Uterine smooth muscle cell (primary cell): ENCODE data around the gene CDC42BPG. TPM values are rescaled to one million over a fixed set of nuclear protein-coding genes. Genes with fewer than 3 reads are reported as not detected.

Experiments used
- total RNA-seq: library from RNA; depleted of rRNA; stranded (reverse); fragments of >200 nt; gene quantifications from 2 replicates; pipeline ENCODE4 v1.2.3, GENCODE V29; 2014

The CDC42BPG gene, protein sequence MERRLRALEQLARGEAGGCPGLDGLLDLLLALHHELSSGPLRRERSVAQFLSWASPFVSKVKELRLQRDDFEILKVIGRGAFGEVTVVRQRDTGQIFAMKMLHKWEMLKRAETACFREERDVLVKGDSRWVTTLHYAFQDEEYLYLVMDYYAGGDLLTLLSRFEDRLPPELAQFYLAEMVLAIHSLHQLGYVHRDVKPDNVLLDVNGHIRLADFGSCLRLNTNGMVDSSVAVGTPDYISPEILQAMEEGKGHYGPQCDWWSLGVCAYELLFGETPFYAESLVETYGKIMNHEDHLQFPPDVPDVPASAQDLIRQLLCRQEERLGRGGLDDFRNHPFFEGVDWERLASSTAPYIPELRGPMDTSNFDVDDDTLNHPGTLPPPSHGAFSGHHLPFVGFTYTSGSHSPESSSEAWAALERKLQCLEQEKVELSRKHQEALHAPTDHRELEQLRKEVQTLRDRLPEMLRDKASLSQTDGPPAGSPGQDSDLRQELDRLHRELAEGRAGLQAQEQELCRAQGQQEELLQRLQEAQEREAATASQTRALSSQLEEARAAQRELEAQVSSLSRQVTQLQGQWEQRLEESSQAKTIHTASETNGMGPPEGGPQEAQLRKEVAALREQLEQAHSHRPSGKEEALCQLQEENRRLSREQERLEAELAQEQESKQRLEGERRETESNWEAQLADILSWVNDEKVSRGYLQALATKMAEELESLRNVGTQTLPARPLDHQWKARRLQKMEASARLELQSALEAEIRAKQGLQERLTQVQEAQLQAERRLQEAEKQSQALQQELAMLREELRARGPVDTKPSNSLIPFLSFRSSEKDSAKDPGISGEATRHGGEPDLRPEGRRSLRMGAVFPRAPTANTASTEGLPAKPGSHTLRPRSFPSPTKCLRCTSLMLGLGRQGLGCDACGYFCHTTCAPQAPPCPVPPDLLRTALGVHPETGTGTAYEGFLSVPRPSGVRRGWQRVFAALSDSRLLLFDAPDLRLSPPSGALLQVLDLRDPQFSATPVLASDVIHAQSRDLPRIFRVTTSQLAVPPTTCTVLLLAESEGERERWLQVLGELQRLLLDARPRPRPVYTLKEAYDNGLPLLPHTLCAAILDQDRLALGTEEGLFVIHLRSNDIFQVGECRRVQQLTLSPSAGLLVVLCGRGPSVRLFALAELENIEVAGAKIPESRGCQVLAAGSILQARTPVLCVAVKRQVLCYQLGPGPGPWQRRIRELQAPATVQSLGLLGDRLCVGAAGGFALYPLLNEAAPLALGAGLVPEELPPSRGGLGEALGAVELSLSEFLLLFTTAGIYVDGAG (N-terminal part only)
- 0.11 and 0.12 TPM in 2 replicates for total RNA-seq

DNA sequence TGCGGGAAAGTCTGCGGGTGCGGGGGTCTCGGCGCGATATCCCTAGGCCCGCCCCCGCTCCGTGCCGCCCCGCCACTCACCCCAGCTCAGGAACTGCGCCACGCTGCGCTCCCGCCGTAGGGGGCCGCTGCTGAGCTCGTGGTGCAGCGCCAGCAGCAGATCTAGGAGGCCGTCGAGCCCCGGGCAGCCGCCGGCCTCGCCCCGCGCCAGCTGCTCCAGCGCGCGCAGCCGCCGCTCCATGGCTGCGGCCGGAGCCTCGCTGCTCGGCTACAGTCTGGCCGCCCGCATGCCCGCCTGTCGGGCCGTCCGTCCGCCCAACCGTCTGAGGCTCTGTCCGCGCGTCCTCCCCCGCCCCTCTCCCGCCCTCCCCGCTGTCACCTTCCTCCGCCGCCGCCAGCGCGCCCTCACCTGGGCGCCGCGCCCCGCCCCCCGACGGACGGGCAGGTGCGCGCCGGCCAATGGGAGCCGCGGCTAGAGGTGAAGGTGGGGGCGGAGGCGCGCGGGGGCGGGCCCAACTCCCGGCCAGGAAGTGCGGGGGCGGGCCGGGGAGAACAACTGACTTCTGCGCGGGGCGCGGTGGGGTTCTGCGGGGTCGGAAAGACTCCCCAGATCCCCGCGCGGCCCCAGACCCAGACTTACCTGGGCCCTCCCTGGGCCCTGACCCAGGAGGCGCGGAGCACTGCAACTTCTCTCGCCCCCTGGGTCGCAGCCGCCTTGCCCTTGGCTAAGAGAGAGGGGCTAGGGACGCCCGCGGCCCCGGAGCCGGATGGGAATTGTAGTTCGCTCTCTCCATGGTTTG, at the start of gene CDC42BPG:
Gene CDC42BPG (minus strand): TSS at position 324 of the 799 bp plus-strand sequence. CDS start 84 bp downstream, at position 240.

DNA sequence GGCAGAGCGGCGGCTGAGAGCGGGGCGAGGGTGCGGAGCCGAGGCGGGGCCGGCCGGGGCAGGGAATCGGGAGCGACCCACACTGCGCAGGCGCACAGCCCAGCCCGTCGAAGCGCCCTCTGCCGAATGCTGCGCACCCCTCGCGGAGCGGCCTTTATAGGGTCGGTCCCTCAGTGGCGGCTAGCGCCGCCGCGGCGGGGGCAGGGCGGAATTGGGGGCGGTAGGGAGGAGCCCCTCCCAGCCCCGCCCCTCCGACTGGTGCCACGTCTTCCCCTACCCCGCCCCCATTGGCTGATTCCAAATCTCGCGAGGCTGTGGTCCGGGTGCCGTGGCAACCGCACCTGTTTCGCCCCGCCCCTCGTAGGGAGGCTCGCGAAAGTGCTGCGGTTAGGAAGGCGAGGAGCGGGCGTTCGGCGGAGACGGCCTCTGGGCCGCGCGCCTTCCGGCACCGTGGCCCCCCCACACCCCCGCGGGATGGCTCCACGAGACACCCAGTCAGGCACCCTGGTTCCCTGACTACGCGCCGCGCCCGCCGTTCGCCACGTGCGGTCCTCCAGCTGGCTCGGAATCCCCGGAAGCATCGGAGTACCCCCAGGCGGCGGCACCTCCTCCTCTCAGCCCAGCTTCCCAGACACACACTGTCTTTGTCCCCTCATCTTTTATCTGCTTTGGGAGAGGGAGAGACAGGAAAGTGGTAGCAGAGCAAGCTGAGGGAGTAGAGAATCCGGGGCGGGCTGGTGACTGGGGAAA, 34.2 kb upstream of the CDC42BPG start, which contains the start of gene EHD1:
Gene EHD1 (minus strand): TSS at position 128 of the 750 bp plus-strand sequence. CDS start 157 bp downstream, outside the sequence.

DNA sequence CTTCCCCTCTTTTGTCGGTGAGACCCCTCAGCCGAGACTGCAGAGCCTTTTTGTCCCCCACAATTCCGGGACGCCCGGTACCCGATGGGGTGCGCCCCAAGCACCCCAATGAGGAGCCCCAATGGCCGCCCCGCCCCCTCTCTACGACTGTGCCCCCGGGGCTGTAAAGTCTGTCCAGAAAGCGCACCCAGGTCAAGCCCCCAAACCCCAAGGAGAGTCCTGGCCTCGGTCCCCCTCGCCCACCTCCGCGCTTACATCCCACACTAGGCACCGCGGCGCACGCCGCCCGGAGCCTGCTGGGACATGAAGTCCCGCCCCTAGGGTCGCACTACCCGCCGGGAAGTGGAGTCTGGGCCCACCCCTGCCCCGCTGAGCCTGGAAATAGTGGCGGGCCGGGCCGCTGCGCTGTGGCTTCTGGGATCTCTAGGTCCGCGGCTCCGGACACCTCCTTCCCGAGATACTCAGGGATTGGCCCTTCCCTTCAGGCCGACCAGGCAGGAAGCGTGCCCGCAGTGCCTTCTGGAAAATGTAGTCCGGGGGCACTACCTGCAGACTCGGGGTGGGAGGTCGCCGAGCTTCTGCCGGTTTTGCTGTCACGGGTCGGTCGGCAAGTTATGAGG, 34.1 kb downstream of the CDC42BPG start, which contains the start of gene MEN1:
Gene MEN1 (minus strand): TSS at position 281 of the 620 bp plus-strand sequence. CDS start 442 bp downstream, outside the sequence.

DNA sequence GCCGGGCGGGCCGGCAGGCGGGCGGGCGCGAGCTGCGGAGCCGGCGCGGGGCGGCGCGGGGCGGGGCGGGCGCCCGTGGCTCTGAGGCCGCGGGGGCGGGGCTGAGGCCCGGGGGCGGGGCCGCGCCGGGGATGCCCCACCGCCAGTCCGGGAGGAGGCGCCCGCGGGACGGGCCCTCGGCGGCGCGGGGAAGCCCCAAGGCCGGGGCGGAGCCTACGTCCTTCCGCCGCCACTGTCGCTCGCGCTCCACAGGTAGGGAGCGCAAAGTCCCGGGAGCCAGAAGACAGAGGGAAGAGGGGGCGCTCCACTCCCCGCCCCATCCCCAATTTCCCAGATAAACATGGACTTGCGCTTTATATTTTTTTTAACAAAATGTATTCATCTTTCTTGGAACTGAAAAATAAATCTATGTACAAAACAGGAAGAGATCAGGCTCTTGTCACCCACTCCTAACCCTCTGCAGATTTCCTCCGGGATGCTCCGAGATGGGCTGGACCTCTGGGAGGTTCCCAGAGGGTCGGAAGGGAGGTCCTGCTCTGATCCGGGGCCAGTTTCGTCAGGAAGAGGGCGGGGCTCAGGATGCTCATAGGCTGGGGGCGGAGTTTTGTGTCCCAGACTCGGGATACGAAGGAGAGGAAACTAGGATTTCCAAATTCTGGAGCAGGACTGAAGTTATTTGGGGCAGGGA, 41.2 kb downstream of the CDC42BPG start, which contains the start of gene MAP4K2:
Gene MAP4K2 (minus strand): TSS at position 57 of the 688 bp plus-strand sequence. CDS start 65 bp downstream, outside the sequence.

DNA sequence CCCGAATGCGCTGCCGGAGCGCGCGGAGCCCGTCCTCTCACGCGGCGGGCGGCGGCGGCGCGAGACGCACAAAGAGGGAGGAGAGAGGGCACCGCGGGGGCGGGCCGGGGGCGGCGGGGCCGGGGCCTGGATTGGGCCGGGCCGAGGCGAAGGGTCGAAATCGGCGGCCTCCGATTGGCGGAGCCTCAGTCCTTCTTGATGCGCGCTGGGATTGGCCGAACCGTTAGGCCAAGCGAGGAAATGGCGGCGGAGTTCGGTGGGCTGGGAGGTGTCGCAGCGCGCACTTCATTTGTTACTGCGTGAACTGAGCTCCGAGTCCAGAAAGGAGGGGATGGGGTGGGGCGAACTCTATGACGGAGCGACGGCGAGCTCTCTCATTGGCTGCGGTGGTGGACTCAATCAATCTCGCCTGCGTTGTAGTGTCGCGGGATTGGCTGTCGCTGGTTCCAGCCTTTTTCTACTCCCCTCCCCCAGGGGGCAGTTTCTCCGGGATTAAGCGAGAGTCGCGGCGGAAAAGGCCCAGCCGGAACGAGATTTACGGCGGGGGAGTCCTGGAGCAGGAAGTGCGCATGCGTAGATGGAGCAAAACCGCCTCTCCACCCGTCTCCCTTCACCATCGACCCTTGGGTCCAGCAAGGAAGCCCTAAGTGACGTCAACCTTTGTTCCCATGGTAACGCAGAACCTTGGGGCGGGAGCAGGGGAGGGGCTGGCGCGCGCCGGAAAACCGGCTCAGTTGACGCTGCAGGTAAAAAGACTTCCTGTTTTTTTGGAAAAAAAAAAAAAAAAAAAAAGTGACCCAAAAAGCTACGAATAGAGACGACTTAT, 65.8 kb downstream of the CDC42BPG start, which contains the start of gene SF1:
Gene SF1 (minus strand): TSS at position 70 of the 826 bp plus-strand sequence. CDS start 150 bp downstream, outside the sequence.

Other genes with a start within 250 kb of the CDC42BPG start
- gene NRXN2, start 121.5 kb downstream of the CDC42BPG start, total RNA-seq, result 0.55 and 1.5 TPM in 2 replicates
- gene RASGRP2, start 100.5 kb downstream of the CDC42BPG start, total RNA-seq, result 0.33 and 1.2 TPM in 2 replicates
- 0.33 and 0.87 TPM in 2 replicates for gene PYGM, start 84.7 kb downstream of the CDC42BPG start, total RNA-seq
- gene SF1, start 66.1 kb downstream of the CDC42BPG start, total RNA-seq, result 86.7 and 110 TPM in 2 replicates
- gene MAP4K2, start 41.4 kb downstream of the CDC42BPG start, total RNA-seq, result 10.5 and 14.4 TPM in 2 replicates
- gene MEN1, start 34.1 kb downstream of the CDC42BPG start, total RNA-seq, result 16.6 and 17.4 TPM in 2 replicates
- gene EHD1, start 34.0 kb upstream of the CDC42BPG start, total RNA-seq, result 61.5 and 111 TPM in 2 replicates
- 15.4 and 17.5 TPM in 2 replicates for gene ATG2A, start 72.6 kb upstream of the CDC42BPG start, total RNA-seq
- 7.6 and 12.4 TPM in 2 replicates for gene PPP2R5B, start 80.0 kb upstream of the CDC42BPG start, total RNA-seq
- gene GPHA2, start 91.2 kb upstream of the CDC42BPG start, total RNA-seq, result not detected in 2 replicates
- gene MAJIN, start 127.5 kb upstream of the CDC42BPG start, total RNA-seq, result not detected in 2 replicates
- gene BATF2, start 152.3 kb upstream of the CDC42BPG start, total RNA-seq, result 0.50 and 0.77 TPM in 2 replicates
- gene ARL2, start 169.5 kb upstream of the CDC42BPG start, total RNA-seq, result 74.7 and 104 TPM in 2 replicates
- 7.4 and 10.4 TPM in 2 replicates for gene SNX15, start 182.8 kb upstream of the CDC42BPG start, total RNA-seq
- 8.4 and 20.3 TPM in 2 replicates for gene SAC3D1, start 196.6 kb upstream of the CDC42BPG start, total RNA-seq
- 24.7 and 31.5 TPM in 2 replicates for gene NAALADL1, start 213.9 kb upstream of the CDC42BPG start, total RNA-seq
- gene CDCA5, start 239.4 kb upstream of the CDC42BPG start, total RNA-seq, result 7.1 and 18.6 TPM in 2 replicates
- 34.0 and 36.2 TPM in 2 replicates for gene ZFPL1, start 239.6 kb upstream of the CDC42BPG start, total RNA-seq